HepG2 (cell line): ENCODE measurements around the gene CREBZF. TPM values are rescaled to one million over a fixed set of nuclear protein-coding genes. Genes with fewer than 3 reads are reported as not detected.

ENCODE experiments used
- ATAC-seq: fragments of 200-7000 bp; cut with Tn5 transposase; 3 replicates; pipeline ENCODE4 v1.9.1; 2020; ENCODE audit warnings: mild to moderate bottlenecking, moderate library complexity
- BruUV-seq: library from RNA; stranded (reverse); fragments of 400-500 nt; replicated peaks from 2 replicates; lab custom pipeline; 2021; lab: Mats Ljungman, UMichigan
- CTCF ChIA-PET: fragments of 300-600 bp; formaldehyde crosslinking; extraction: SDS; loops from one replicate; lab custom pipeline; 2021; ENCODE audit warnings: low total read pairs, inconsistent platforms, low intra/inter-chr PET ratio; lab: Yijun Ruan, JAX
- POLR2A ChIA-PET: fragments of 350-600 bp; sonication (Branson Sonifier 250); formaldehyde crosslinking; loops from one replicate; lab custom pipeline; 2020; ENCODE audit warnings: antibody characterized with exemption, inconsistent platforms; lab: Yijun Ruan, JAX
- DNase-seq: peaks from one replicate; pipeline ENCODE4 v3.0.0-alpha.2; 2015; ENCODE audit warnings: low spot score
- FAIRE-seq: peaks from 3 replicates; lab custom pipeline; 2011; peaks lifted over from hg19 to GRCh38; lab: Jason Lieb, UNC
- H2AFZ ChIP-seq: one replicate; pipeline ENCODE4 v1.6.1; 2011; ENCODE audit warnings: low read length, inconsistent platforms
- H3K27ac ChIP-seq: fragments of 300-600 bp; 3 replicates; pipeline ENCODE4 v1.8.0; 2011; ENCODE audit warnings: mixed run types, mild to moderate bottlenecking, mixed read lengths, low read length, inconsistent platforms; ENCODE audit not compliant: insufficient read depth; ENCODE audit errors: extremely low read length
- H3K27me3 ChIP-seq, 2 experiments: fragments of 200-600 bp in 1 of 2; 2 replicates in 1 of 2; 3 replicates in 1 of 2; pipeline versions ENCODE4 v1.6.0 to v1.8.0; 2011; ENCODE audit warnings: low read length in 2 of 2, mild to moderate bottlenecking in 2 of 2, moderate library complexity in 2 of 2, inconsistent platforms in 1 of 2; ENCODE audit not compliant: insufficient read depth in 2 of 2, control insufficient read depth in 1 of 2
- H3K36me3 ChIP-seq, 2 experiments: fragments of 200-600 bp in 1 of 2; replicated peaks in 1 of 2; 2 replicates in 1 of 2; 3 replicates in 1 of 2; pipeline versions ENCODE4 v1.5.1 to v1.8.0; 2011; ENCODE audit warnings: low read length in 2 of 2, inconsistent platforms in 1 of 2; ENCODE audit not compliant: insufficient read depth in 2 of 2, control insufficient read depth in 1 of 2
- H3K4me1 ChIP-seq: 2 replicates; pipeline ENCODE4 v1.5.1; 2012; ENCODE audit warnings: low read length, inconsistent platforms; ENCODE audit not compliant: insufficient read depth
- H3K4me2 ChIP-seq: 2 replicates; pipeline ENCODE4 v1.6.0; 2011; ENCODE audit warnings: low read depth, low read length, inconsistent platforms
- H3K4me3 ChIP-seq, 3 experiments: fragments of 200-600 bp in 1 of 3; sonication (generic), shearing (Covaris generic) in 1 of 3; replicated peaks in 1 of 3; 2 replicates each; pipeline ENCODE4 v1.5.1; 2011 to 2016; ENCODE audit warnings: low read length in 3 of 3, inconsistent platforms in 2 of 3, low read depth in 2 of 3, mild to moderate bottlenecking in 2 of 3, control low read depth in 1 of 3, mixed read lengths in 1 of 3; ENCODE audit not compliant: insufficient read depth in 1 of 3
- H3K79me2 ChIP-seq: one replicate; pipeline ENCODE4 v1.6.1; 2011; ENCODE audit warnings: low read length, inconsistent platforms; ENCODE audit not compliant: insufficient read depth
- H3K9ac ChIP-seq: 2 replicates; pipeline ENCODE4 v1.6.0; 2011; ENCODE audit warnings: mild to moderate bottlenecking, low read depth, low read length, inconsistent platforms; ENCODE audit not compliant: insufficient read depth
- H3K9me3 ChIP-seq: 2 replicates; pipeline ENCODE4 v1.5.1; 2012; ENCODE audit warnings: mild to moderate bottlenecking, low read length
- H4K20me1 ChIP-seq: 2 replicates; pipeline ENCODE4 v1.6.0; 2011; ENCODE audit warnings: inconsistent platforms, mild to moderate bottlenecking, low read length, moderate library complexity; ENCODE audit not compliant: insufficient read depth
- AHDC1 ChIP-seq: sonication (generic); formaldehyde crosslinking; IDR thresholded peaks from 2 replicates; pipeline ENCODE4 v1.5.1; 2020; ENCODE audit warnings: mild to moderate bottlenecking, missing genetic modification reagents, borderline replicate concordance
- EP300 ChIP-seq, 3 experiments: sonication (generic) in 1 of 3; formaldehyde crosslinking in 1 of 3; IDR thresholded peaks; 2 replicates each; pipeline versions ENCODE4 v1.5.1 to v1.6.1; 2011 to 2020; ENCODE audit warnings: low read depth in 2 of 3, low read length in 2 of 3, borderline replicate concordance in 1 of 3, improper control_type of control experiment in 1 of 3, mild to moderate bottlenecking in 1 of 3, missing genetic modification reagents in 1 of 3, moderate library complexity in 1 of 3
- KDM5A ChIP-seq: fragments of 200-600 bp; sonication (generic); IDR thresholded peaks from 2 replicates; pipeline ENCODE4 v1.7.0; 2018; ENCODE audit warnings: antibody characterized with exemption, mild to moderate bottlenecking, low read length, borderline replicate concordance
- TFDP1 ChIP-seq: IDR thresholded peaks from 2 replicates; pipeline ENCODE4 v1.6.1; 2016; ENCODE audit warnings: missing compliant biosample characterization, missing genetic modification reagents, borderline replicate concordance
- WGBS: methylation state at CpG from one replicate; pipeline ENCODE4 v1.1.6; 2017; ENCODE audit warnings: low lambda C conversion rate; 5-methylcytosine and 5-hydroxymethylcytosine counted together
- in situ Hi-C: cut with HindIII; loops from 2 replicates; pipeline ENCODE4 v1.10.0; 2017; ENCODE audit warnings: low pct_unique_long_range_greater_than_20kb; ENCODE audit not compliant: extremely low pct_ligation_motif_present
- intact Hi-C: fragments of 100-400 bp; cut with micrococcal nuclease; formaldehyde crosslinking; loops from one replicate; pipeline ENCODE4 v1.10.0; 2022; ENCODE audit not compliant: unreplicated experiment
- polyA plus RNA-seq, 8 experiments: library from polyadenylated mRNA; depleted of rRNA in 3 of 8; stranded (reverse) in 7 of 8; unstranded in 1 of 8; fragments of >200 nt; fragmentation: Illumina TruSeq in 4 of 8; extraction: Trizol in 4 of 8; gene quantifications; 2 replicates each; pipeline versions ENCODE4 v1.2.1 to v1.2.3, GENCODE V29; 2011 to 2016; ENCODE audit warnings: low read depth in 4 of 8, missing spikeins in 1 of 8, mixed read lengths in 1 of 8; ENCODE audit not compliant: insufficient read depth in 1 of 8
- total RNA-seq, 5 experiments: library from RNA; depleted of rRNA; stranded (reverse); fragments of >200 nt; fragmentation: Illumina TruSeq; extraction: Trizol; gene quantifications; 2 replicates each; pipeline ENCODE4 v1.2.3, GENCODE V29; 2016; ENCODE audit warnings: low read depth in 1 of 5

The CREBZF gene
- total and polyA plus RNA-seq, 2 of the 13 experiments (the other 11 are each of a cell fraction or from before 2014, with no cell fraction given): 30.6 to 43.1 TPM

- TF ChIP-seq KDM5A: peak; percentile 3; the same call in 1 of the 2 replicates
- TF ChIP-seq TFDP1 (CRISPR knock-in tag): no peak
- TF ChIP-seq, all 625 proteins: peak for 6
Measured at GRCh38 chr11:85663080-85663752, 1.7 kb downstream of the CREBZF start (continued).

- no peak for ATAC-seq
- Histone ChIP-seq H3K27me3 (no peaks in the 10 kb centered on the region; a peak in 1 of 5 replicates), H3K27ac (no peak overlapping the region), H3K9me3 (no peaks in the 10 kb centered on the region), H3K4me2 (peak overlapping the region; percentile 88), H4K20me1 (peaks cover 29% of the 10 kb centered on the region), H3K79me2 (peaks cover 64% of the 10 kb centered on the region), H3K9ac (peak overlapping the region; percentile 98), H2AFZ (no peak overlapping the region), H3K4me3 (peak overlapping the region; percentile 72 to 95 (median 86); a peak in 5 of 6 replicates), H3K36me3 (peaks cover 0 to 8% of the 10 kb centered on the region in 2 experiments; a peak in 1 of 5 replicates), H3K4me1 (peaks cover 52% of the 10 kb centered on the region)
- BruUV-seq: no TSS peak
- ChIA-PET CTCF (no interaction called here), POLR2A (interaction anchor here (2.6 to 10.0 kb wide), 2 partner anchors 8 to 12 kb away, joined by 7 to 112 read pairs; partner anchors contain the start of gene TMEM126A)
- 14% methylated on average over 4 of the region's 4 CpGs for WGBS
- no peak for FAIRE-seq
- intact Hi-C loops (no loop called here), in situ Hi-C loops (no loop called here)
- no peak for DNase-seq
- no peak for TF ChIP-seq EP300 (IDR thresholded peaks at IDR 0.05; ENCODE audit: low read depth in 2 of 2, low read length in 2 of 2)
- no peak for TF ChIP-seq EP300 (CRISPR knock-in tag; IDR thresholded peaks at IDR 0.05; ENCODE audit: borderline replicate concordance)
- TF ChIP-seq AHDC1 (CRISPR knock-in tag): no peak
Measured at GRCh38 chr11:85661972-85662664, 2.8 kb downstream of the CREBZF start.
